Measurements from ENCODE around the gene AREG.

AREG gene

DNA sequence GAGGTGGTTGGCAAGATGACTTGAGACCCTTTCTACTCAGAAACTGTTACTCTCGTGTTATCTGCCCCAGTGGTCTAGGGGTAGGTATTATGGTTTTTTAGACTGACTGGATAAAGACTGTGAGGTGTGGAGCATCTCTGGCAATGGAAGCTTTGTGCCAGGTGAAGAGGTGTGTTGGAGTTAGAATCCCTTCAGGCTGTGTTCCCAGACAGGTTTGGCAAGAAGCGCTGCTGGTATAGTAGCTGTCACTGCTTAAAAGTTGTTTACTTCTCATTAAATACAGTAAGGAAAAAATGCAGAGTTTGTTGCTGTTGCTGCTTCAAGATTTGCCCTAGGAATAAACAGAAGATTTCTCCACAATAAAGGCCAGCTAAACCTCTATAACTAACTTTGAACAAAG, 35.3 kb downstream of the AREG start:
- H3K79me2 ChIP-seq (ENCODE audit: insufficient read depth, low read length): no peaks in the 10 kb centered on the region
- no peaks in the 10 kb centered on the region for H3K4me1 ChIP-seq (ENCODE audit: insufficient read depth, low read length, poor library complexity, severe bottlenecking)
- no peak overlapping the region for H2AFZ ChIP-seq (ENCODE audit: low read length)
- no peaks in the 10 kb centered on the region for H3K9me2 ChIP-seq (replicated peaks; ENCODE audit: low read depth, low read length)
- no peaks in the 10 kb centered on the region for H3K36me3 ChIP-seq (ENCODE audit: insufficient read depth, low read length)
- no peaks in the 10 kb centered on the region for H4K20me1 ChIP-seq (ENCODE audit: insufficient read depth, low read length, poor library complexity, severe bottlenecking)
- H3K9me3 ChIP-seq (ENCODE audit: insufficient read depth, low read depth, low read length): no peaks in the 10 kb centered on the region
- H3K4me3 ChIP-seq (ENCODE audit: low read length, poor library complexity, severe bottlenecking): no peak overlapping the region
- H3K9ac ChIP-seq (ENCODE audit: low read depth, low read length, poor library complexity, severe bottlenecking): no peak overlapping the region
- no peaks in the 10 kb centered on the region for H3K27me3 ChIP-seq (ENCODE audit: insufficient read depth, low read length, poor library complexity, severe bottlenecking)
- TF ChIP-seq, protein P1, sequence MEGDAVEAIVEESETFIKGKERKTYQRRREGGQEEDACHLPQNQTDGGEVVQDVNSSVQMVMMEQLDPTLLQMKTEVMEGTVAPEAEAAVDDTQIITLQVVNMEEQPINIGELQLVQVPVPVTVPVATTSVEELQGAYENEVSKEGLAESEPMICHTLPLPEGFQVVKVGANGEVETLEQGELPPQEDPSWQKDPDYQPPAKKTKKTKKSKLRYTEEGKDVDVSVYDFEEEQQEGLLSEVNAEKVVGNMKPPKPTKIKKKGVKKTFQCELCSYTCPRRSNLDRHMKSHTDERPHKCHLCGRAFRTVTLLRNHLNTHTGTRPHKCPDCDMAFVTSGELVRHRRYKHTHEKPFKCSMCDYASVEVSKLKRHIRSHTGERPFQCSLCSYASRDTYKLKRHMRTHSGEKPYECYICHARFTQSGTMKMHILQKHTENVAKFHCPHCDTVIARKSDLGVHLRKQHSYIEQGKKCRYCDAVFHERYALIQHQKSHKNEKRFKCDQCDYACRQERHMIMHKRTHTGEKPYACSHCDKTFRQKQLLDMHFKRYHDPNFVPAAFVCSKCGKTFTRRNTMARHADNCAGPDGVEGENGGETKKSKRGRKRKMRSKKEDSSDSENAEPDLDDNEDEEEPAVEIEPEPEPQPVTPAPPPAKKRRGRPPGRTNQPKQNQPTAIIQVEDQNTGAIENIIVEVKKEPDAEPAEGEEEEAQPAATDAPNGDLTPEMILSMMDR (conservative IDR thresholded peaks at IDR 0.05; ENCODE audit: low read length): no peak
- TF ChIP-seq EZH2phosphoT487 (IDR thresholded peaks at IDR 0.05; ENCODE audit: borderline replicate concordance): no peak
- no peak overlapping the region for H3K4me2 ChIP-seq (ENCODE audit: low read depth, low read length, poor library complexity, severe bottlenecking)
- H3F3A ChIP-seq (ENCODE audit: low read depth): no peaks in the 10 kb centered on the region

DNA sequence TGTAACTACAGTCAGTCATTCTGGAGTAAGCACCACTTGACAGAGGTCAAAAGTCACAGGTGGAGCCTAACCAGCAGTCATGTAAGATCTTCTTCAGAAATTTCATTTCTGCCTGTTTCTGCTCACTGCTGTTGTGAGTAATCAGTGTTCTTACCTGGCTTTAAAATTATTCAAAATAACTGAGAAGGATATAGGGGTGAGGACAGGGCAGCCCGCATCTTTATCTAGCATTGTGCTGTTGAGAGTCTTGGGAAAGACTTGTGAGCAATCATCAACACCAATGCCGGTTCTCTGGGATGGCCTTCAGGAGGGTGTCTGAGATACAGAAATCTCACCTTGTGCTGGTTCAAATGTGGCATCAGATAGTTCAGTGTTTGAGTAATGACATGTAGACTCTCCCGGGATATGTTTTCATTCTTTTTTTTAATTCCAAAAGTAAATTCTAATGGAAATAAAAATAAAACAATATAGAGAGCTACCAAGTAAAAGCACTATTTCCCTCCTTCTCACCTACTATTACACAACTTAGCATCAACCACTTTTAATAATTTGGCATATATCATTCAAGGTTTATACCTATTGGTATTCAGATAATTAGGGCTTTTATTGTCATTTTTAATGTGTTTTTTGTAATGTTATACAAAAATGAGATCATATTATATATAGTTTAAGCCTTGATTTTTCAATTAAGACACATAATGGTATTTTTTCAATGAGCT, 37.1 kb downstream of the AREG start:
- Histone ChIP-seq H2AFZ (ENCODE audit: low read length) (no peak overlapping the region), H3K9me2 (replicated peaks; ENCODE audit: low read depth, low read length) (no peaks in the 10 kb centered on the region), H3K9me3 (ENCODE audit: insufficient read depth, low read depth, low read length) (no peaks in the 10 kb centered on the region), H3K4me1 (ENCODE audit: insufficient read depth, low read length, poor library complexity, severe bottlenecking) (no peaks in the 10 kb centered on the region), H3K79me2 (ENCODE audit: insufficient read depth, low read length) (no peaks in the 10 kb centered on the region), H4K20me1 (ENCODE audit: insufficient read depth, low read length, poor library complexity, severe bottlenecking) (no peaks in the 10 kb centered on the region), H3F3A (ENCODE audit: low read depth) (no peaks in the 10 kb centered on the region), H3K4me3 (ENCODE audit: low read length, poor library complexity, severe bottlenecking) (no peak overlapping the region), H3K4me2 (ENCODE audit: low read depth, low read length, poor library complexity, severe bottlenecking) (no peak overlapping the region), H3K27me3 (ENCODE audit: insufficient read depth, low read length, poor library complexity, severe bottlenecking) (no peaks in the 10 kb centered on the region), H3K9ac (ENCODE audit: low read depth, low read length, poor library complexity, severe bottlenecking) (no peak overlapping the region), H3K36me3 (ENCODE audit: insufficient read depth, low read length) (no peaks in the 10 kb centered on the region)
- TF ChIP-seq, protein P1 (conservative IDR thresholded peaks at IDR 0.05; ENCODE audit: low read length): no peak
- TF ChIP-seq EZH2phosphoT487 (IDR thresholded peaks at IDR 0.05; ENCODE audit: borderline replicate concordance): no peak

DNA sequence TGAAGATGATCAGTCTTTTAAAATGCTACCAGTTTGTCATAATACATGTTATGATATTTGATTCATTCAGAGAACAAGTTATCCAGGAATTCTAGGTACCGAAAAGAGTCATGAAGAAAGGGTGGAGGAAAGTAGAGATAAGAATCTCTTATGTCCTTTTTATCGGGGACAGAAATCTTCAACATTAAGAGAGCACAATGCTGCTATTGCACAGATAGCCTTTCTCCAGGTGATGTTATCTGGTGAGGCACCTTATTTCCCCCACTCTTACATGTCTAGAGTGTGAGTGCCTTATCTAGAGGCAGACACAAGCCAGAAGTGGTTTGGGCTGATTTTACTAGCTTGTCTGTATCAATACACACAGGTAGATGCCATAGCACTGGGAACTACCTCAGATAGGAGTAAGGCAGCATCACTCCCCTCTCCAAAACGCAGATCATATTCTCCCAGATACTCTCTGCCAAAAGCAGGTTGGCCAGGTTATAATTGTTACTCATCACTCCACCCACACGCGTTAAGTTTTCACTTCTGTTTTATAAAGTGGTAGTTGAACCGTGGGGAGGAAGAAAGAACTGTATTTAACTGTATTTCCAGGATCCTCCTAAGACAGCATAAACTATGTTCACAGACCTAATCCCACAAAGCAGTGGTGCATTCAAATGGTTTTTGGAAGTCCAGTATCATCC, 38.4 kb downstream of the AREG start:
- no peaks in the 10 kb centered on the region for H3K9me3 ChIP-seq (ENCODE audit: insufficient read depth, low read depth, low read length)
- H3K4me1 ChIP-seq (ENCODE audit: insufficient read depth, low read length, poor library complexity, severe bottlenecking): no peaks in the 10 kb centered on the region
- H3F3A ChIP-seq (ENCODE audit: low read depth): no peaks in the 10 kb centered on the region
- no peak for TF ChIP-seq EZH2phosphoT487 (IDR thresholded peaks at IDR 0.05; ENCODE audit: borderline replicate concordance)
- TF ChIP-seq, protein P1 (conservative IDR thresholded peaks at IDR 0.05; ENCODE audit: low read length): no peak
- H3K4me3 ChIP-seq (ENCODE audit: low read length, poor library complexity, severe bottlenecking): no peak overlapping the region
- no peaks in the 10 kb centered on the region for H3K36me3 ChIP-seq (ENCODE audit: insufficient read depth, low read length)
- no peaks in the 10 kb centered on the region for H3K79me2 ChIP-seq (ENCODE audit: insufficient read depth, low read length)
- no peaks in the 10 kb centered on the region for H3K9me2 ChIP-seq (replicated peaks; ENCODE audit: low read depth, low read length)
- no peaks in the 10 kb centered on the region for H3K27me3 ChIP-seq (ENCODE audit: insufficient read depth, low read length, poor library complexity, severe bottlenecking)
- H2AFZ ChIP-seq (ENCODE audit: low read length): no peak overlapping the region
- no peaks in the 10 kb centered on the region for H4K20me1 ChIP-seq (ENCODE audit: insufficient read depth, low read length, poor library complexity, severe bottlenecking)
- no peak overlapping the region for H3K9ac ChIP-seq (ENCODE audit: low read depth, low read length, poor library complexity, severe bottlenecking)
- H3K4me2 ChIP-seq (ENCODE audit: low read depth, low read length, poor library complexity, severe bottlenecking): no peak overlapping the region
